HG03039 (cell line): Measurements from ENCODE around the gene RIMBP2.

Experiments used
- ATAC-seq: cut with Tn5 transposase; IDR thresholded peaks from one replicate; pipeline ENCODE4 v1.9.1; 2021; ENCODE audit warnings: mild to moderate bottlenecking, moderate library complexity; ENCODE audit not compliant: unreplicated experiment

RIMBP2 gene

DNA sequence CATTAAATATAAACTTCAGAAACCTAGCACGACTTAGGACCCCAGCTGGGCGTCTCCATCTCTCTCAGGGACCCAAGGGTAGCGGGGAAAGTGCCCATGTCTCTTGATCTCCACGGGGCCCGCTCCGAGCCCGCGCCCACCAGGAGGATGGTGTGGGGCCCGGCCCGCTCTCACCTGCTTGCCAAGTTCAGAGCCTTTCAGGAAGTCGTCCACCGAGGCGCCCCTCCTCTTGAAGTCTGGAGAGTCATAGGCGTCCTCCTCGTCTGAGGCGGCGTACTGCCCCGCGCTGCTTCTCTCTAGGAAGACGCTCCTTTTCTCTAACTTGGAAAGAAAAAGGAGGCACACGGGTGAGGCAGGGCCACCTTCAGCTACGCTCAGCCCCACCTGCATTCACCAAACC is 281.5 kb downstream of the RIMBP2 start:
- ATAC-seq, result no peak

DNA sequence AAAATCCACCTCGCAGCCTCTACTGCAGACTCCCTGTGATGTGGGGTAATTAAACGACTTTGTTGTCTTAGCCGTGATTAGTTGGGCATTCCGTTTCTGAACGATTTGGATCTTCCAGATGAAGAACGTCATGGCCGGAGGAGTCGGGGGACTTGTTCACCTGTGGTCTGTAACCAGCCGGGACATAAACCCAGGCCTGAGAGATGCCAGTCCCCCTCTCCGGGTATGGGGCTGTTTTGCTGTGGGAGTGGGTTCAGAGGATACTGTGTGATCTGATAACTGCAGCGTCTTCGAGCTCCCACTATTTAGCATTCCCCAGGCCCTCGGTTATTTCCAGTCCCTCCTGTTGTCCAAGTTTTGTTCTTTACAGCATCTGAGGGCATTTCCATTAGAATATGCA is 282.3 kb downstream of the RIMBP2 start:
- no peak for ATAC-seq

DNA sequence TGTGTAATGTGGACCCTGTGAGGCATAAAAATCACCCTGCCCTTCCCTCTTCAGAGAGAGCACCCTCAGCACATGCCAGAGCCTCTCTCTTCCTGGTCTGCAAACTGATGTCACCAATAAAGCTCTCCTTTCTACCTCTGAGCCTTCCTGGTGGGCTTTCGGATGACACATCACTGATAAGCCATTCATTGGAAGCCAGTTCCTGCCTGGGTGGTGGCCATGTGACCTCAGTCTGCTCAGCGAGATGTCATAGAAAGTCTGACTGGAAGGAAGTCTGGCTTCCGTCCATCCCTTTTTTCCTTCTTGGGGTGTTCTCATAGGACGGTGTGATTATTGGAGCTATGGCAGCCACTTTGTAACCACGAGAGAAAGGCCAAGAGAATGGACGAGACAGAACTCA is 282.7 kb downstream of the RIMBP2 start:
- no peak for ATAC-seq

DNA sequence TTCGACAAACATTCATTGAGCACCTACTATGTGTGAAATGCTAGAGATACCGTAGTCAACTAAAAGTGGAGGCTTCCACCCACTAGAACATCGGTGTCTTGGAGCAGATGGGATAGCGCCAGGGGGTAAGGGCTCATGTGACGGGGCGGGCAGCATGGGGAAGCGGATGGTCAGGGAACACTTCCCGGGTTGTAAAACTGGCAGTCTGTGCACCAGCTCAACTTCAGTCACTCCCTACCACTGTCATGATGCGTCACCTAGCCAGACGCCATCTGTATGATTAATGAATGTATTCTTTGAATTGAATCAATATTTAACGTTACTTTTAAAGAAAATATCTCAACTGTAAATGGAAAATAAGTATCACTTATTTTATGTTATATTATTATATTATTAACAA is 284.9 kb downstream of the RIMBP2 start:
- no peak for ATAC-seq

DNA sequence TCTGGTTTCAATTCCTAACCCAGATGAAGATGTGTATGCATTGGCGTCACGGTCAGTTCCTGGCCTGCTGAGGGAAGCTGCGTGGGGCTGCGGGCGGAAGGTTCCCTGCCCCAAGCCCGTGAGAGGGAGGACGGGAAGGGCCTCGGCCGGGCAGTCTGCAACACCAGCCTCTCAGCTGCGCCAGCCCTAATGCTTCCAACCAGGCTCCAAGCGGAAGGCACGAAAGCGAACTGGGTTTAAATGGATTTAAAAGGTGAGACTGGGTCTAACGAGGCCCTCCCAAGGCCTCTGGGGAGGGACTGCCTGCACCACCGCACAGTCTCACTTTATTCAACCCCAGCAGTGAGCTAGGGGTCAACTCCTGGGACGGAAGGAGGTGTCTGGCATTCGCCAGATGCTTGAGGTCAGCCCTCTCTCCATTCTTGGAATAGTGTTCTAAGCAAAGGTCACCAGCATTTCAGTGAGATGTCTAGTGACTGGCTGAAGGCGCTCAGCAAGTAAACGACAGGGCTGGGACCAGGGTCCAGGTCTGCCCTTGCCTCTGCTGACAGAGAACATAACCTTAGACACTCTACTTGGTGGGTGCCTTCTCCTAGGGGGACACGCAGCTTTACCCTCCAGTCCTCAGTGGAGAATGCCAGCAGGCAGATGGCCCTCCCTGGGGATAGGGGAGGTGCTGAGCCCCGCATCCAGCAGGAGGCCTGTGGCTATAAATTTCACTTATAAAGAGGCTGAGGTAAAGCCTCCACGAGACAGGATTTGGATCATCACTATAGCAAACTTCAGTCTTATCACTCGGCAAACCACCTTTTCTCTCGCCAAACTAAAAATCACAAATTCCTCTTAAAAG is 286.2 kb downstream of the RIMBP2 start:
- ATAC-seq, result no peak

DNA sequence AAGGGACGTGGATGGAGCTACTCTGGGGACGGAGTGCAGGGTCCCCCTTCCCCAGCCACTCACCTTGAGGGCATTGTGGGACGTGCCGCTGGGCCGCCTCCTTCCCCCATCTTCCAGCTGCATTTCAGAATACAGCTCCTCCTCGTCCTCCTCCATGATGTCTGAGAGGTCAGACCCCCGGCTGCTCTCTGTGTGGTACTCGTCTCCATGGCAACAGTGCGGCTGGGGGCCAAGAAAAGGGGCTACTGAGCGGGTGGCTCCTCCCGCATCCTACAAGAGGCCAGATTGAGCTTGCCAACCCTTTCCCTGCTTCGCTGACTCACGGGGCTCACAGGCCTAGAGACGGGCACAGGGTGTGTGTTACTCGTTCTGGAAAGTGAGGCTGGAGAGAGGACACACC is 288.0 kb downstream of the RIMBP2 start:
- ATAC-seq, result no peak

DNA sequence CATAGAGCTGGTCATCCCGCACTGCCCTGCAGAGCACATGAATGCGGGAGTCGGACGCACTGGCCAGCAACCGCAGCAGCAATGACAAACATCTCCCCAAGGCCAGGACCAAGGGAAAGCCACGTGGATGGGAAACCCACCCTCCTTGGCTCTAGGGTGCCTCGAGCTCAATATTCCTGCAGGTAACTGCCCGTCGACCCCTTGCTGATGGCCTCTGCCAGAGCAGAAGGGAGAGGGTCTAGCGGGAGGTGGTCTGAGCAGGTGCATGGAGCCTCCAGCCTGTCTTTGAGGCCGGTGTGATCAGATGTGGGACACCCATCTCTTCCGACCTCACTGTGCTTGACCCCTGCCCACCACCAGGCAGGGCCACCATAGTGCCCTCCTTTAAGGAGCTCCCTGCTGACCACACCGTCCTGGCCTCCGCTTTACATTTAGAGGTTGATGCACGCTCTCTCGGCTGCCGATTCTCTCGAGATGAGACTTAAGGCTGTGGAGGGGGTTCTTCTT is 288.7 kb downstream of the RIMBP2 start:
- no peak for ATAC-seq

DNA sequence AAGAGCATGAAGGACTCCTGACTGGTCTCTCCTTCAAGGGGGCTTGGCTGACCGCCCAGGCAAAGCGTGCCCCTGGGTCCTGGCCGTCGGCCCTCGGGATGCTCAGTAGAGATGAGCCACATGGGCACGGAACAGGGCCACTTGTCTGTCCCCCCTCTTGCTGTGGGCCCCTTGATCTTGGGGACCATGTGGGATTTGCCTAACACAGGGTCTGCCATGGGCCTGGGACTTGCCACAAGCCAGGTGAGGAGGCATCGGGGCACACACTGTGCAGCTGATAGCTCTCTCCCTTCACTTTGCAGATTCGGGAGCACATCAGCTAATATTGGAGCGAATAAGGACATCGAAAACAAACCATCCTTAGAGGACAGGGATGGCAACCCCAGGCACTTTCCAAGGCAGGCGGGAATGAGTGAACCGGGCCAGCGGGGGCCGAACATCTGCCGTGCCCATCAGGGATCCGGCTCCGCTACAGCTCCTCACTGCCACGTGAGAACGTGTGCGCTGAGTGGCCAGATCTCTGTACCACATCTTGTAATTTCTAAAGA is 290.3 kb downstream of the RIMBP2 start:
- ATAC-seq, result no peak

DNA sequence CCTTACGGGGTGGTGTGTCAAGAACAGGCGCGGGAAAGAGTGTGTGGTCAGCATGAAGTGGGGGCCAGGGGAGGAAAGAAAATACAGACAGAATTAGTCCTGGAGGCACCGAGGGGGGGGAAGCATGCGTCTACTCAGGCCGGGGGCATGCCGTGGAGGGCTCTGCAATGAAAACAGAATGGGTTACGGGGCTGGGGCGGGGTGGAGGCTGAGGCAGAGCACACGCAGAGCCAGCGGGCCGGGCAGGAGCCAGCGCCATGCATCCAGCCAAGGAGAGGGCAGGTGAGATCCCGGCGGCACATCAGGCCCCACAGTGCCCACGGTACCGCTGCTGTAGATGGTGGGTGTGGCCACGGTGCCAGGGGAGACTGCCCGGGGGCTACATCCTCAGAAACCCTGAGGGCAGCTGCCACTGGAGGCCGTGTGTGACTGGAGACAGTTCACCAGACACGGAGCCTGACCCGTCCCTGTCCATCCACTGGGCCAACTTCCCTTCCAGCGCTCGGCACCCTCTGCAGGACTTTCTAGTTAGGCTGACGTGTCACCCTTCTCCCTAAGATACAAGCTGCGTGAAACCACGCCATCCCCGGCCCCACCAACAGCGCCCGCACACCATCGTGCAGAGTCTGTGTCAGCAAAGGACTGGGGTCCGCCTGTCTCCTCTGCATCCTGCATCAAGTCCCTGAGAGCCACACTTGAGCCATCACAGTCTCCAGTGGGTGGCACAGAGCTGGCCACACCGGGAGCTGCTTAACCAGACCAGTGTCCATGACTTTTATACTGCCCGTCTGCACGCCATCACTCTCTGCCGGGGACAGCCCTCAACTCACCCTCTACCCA is 291.0 kb downstream of the RIMBP2 start:
- no peak for ATAC-seq

DNA sequence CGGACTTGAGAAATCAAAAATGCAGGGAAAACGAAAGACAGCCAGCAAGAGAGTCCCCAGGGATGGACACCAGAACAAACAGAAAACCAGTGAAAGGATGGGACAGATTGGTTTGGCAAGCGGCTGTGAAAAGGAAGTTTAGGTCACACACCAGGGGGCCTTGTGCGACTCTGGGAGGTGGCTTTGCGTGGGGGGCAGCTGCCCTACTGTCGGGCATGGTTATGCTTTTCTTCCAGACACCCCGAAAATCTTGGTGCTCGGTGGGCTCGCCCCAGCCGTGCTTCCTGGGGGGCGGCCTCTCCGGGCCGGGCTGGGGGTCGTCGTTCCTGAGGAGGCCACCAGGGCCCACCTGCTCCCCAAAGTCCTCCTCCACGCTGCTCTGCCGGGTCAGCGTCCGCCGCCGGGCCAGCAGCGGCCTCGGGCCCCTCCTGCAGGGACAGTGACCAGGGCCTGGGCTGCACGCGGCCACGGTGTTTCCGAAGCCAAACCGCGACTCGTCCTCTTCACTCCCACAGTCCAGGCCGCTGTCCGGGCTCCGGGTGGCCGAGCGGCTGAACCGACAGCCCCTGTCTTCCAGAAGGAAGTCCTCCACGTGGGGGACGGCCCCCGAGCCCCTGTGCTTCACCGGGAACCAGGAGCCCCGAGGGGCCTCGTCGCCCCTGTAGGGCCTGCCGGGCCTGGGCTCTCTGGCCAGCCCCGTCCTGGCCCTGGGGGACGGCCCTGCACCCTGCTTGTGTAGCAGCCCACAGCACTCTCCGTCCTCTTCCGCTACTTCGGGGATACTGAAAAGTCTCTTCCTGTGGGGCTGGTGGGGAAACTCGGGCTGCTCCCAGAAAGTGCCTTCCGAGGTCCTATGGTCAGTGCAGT is 291.9 kb downstream of the RIMBP2 start:
- ATAC-seq, result no peak

DNA sequence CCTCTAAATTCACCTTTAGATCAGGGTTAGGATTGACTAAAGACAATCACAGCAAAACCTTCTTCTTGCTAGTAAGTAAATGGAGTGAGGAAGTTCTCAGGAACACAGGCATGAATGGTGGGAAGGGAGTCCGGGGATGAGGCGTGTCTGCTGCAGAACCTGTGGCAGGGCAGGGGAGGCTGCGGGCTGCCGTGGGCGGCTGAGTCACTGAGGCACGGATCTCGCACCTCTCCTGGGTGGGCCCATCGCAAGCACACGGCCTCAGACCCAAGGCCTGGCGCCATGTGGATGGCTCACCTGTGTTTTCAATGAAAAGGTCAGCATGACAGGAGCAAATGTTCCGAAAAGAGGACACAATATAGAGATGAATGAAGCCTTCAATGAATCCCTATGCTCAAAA is 293.0 kb downstream of the RIMBP2 start:
- no peak for ATAC-seq

DNA sequence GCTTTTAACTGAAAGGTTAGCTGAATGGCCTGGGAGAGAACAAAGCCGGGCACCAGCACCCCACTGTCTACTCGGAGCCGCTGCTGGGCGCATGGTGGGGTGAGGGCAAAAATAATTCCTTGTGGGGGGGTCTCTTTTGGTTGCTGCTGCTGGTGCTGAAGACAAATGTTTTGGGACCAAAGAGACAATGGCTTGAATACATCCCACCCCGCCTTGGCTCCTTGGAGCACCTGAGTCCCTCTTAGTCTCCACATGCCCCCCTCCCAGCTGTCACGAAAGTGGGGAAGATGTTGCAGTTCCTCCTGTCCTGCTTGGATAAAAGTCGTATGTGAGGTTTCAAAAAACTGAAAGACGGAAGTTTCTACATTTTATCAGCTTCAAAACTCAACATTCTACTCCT is 293.4 kb downstream of the RIMBP2 start:
- no peak for ATAC-seq

DNA sequence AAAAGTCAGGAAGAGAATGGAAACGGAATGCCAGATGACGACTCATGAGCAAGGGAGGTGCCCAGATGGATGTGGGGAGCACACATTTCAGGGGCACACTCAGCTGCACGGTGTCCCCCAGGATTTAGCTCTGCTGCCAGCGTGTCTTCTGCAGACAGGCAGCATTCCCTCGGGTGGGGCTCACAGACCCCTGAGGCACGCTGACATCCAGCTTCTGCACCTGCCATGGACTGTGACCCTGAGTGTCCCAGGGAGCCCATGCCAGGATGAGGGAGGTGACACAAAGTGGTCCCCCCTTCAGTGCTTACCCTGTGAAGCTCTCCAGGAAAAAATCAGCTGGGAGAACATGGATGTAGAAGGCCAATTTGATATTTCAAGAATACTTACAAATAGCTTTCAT is 294.2 kb downstream of the RIMBP2 start:
- ATAC-seq, result no peak

DNA sequence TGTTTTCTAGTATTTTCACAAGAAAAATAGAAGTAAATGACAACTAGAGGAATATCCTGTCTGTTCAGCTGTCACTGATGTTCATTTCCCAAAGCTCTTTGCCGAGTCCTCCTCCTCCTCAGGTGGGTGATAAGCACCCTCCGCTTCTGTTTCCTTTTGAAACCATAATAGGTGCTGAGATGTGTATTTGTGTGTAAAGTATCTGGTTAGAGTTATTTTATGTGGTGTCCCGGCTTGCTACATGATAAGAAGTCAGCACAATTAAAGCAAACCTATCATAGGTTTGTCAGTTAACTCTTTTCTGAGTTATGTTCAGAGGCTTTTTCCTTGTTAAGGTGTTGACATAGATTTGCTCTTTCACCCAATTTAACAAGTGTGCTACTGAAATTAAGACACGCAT is 296.0 kb downstream of the RIMBP2 start:
- no peak for ATAC-seq

DNA sequence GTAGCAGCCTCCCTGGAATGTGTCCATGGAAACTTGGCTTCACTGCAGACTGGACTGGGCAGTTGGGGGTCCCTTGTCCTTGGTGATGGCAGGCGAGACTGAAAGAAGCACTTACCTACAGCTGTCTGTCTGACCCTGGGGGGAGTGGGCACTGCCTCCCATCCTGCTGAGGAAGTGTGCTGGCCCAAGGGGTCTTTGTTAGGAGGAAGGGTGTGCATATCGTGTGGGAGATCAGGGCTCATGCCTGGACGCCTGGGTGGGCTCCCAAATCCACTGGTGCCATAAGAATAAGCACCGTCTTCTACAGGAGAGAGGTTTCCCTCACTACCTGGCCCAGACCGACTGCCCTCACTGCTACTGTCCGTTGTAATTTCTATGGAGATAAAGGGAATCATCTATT is 297.0 kb downstream of the RIMBP2 start:
- ATAC-seq, result no peak

DNA sequence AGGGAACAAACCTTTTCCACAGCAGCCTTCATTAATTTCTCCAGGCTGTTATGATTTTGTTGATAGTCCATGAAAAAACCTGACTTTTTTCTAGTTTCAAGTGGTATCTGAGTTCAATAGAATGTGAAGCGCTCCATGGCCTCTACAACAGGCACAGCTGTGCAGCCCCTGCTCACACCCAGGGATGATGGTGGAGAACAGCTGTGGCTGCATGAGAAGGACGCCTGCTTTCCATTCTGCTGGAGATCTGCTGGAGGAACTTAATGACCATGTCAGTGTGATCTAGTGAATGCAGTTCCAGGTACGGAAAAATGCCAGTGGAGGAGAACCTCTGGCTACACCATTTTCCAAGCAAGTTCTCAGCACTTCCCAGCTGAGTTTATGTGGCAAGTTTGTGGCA is 297.8 kb downstream of the RIMBP2 start:
- ATAC-seq, result no peak

DNA sequence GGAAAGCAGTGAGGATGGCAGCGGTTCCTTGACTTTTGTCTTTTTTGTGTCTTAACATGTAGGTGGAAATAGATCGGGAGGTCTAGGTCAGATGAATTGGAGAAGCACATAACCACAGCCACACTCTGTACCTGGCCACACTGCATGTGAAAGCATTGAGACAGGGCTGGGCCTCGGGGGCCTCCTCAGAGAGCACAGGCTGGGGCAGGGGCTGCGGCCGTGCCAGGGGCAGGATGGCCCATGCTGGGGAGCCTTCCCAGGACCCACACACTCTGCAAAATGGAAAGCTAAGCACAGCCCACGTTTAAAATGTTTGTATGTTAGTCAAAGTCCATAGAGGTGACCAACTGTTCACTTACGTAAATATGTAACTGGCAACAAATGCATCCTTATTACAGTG is 301.7 kb downstream of the RIMBP2 start:
- no peak for ATAC-seq

DNA sequence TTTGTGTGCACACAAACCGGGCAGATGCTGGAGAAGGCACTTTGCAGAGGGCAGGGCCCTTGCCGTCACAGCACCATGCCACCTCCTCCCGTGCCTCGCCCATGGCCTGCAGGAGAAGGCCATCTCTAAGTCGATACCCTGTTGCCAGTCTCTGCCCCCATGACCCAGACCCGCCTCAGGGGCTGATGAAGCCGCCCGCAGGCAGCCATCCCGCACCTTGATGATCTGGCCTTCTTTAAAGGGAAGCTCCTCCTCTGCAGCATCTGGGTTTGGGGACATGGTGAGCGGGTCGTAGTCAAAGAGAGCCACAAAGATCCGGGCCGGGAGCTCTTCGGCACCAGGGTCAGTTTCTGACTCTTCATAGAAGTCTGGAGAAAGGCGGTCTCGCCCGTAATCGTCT is 302.2 kb downstream of the RIMBP2 start:
- ATAC-seq, result no peak

DNA sequence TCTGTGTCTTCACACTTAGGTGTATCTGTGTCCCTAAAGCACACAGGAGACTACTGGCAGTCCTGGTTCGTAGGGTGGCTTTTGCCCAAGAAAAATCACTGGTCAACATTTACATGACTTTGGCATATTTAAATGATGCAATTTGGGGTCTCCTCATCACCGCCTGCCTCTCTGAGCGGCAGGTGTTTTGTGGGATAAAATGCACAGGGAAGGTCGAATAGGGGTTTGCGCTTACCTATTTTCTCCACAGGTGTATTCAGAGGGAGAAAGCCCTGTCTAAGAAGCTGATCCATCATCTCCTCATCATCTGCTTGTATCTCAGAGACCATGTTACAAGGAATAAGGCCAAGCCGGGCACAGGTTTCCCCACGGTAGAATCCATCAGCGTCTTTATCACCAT is 303.7 kb downstream of the RIMBP2 start:
- ATAC-seq, result no peak

DNA sequence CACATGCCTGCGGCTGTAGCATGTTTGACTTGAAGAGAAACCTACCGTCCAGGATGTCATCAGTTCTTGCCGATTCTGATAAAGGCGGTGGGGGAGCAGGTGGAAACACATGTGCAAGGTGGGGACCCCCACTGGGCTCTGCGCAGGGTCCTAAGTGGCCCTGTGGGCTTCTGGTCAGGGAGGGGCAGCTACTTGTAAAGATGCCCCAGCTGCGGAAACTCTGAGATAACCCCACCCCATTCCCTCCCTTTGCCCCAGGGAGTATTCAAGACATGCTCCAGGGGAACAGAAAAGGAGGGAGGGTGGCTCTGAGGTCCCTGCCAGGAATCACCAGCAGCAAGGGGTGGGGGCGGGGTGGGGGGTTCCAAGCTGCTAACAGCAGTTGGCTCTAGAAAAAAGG is 310.8 kb downstream of the RIMBP2 start:
- ATAC-seq, result no peak

DNA sequence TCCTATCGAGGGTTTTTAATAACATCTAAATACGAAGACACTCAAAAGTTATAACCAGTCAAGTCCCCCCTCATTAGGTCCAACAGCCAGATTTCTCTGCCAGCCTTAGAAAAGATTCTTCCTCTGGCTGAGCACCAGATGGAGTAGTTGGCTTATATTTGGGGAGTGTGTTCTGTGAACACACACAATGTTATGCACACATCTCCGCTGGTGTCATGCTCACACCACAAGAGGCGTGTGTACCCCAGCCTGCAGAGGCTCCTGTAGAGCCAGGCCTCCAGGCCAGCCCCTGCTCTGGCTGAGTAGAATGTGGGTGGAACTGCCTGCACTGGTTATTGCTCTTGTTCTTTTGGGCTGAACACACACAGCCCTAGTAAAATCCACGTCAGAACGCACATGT is 314.4 kb downstream of the RIMBP2 start:
- no peak for ATAC-seq
